SK-N-SH treated with all-trans-retinoic acid at 6 μM for 48 hours (cell line): Measurements from ENCODE around the gene POU2AF2.

Experiments
- ARNTL ChIP-seq: fragments of 450-650 bp; formaldehyde crosslinking; IDR thresholded peaks from 2 replicates; pipeline ENCODE4 v1.5.0; 2020; ENCODE audit warnings: low read depth, mild to moderate bottlenecking, moderate library complexity, borderline replicate concordance
- ESRRG ChIP-seq: fragments of 250-450 bp; sonication (Bioruptor Pico); IDR thresholded peaks from 2 replicates; pipeline ENCODE4 v1.6.1; 2021; ENCODE audit warnings: mild to moderate bottlenecking
- GLIS3 ChIP-seq: fragments of 250-450 bp; sonication (Bioruptor Pico); IDR thresholded peaks from 2 replicates; pipeline ENCODE4 v1.5.0; 2020; ENCODE audit warnings: mild to moderate bottlenecking, moderate library complexity
- RARB ChIP-seq: fragments of 250-450 bp; sonication (Bioruptor Pico); IDR thresholded peaks from 2 replicates; pipeline ENCODE4 v1.8.0; 2021; ENCODE audit warnings: mild to moderate bottlenecking, moderate library complexity
- SNAI2 ChIP-seq: fragments of 250-450 bp; sonication (Bioruptor Pico); IDR thresholded peaks from 2 replicates; pipeline ENCODE4 v1.5.0; 2020; ENCODE audit warnings: mild to moderate bottlenecking, moderate library complexity
- TOX ChIP-seq: fragments of 250-450 bp; sonication (Bioruptor Pico); IDR thresholded peaks from 2 replicates; pipeline ENCODE4 v1.8.0; 2021; ENCODE audit warnings: mild to moderate bottlenecking, moderate library complexity, borderline replicate concordance
- ZC3H10 ChIP-seq: fragments of 250-450 bp; sonication (Bioruptor Pico); IDR thresholded peaks from 2 replicates; pipeline ENCODE4 v1.5.1; 2021; ENCODE audit warnings: mild to moderate bottlenecking, moderate library complexity
- ZFP3 ChIP-seq: fragments of 250-450 bp; sonication (Bioruptor Pico); IDR thresholded peaks from 2 replicates; pipeline ENCODE4 v1.5.0; 2020; ENCODE audit warnings: mild to moderate bottlenecking, moderate library complexity
- ZFP30 ChIP-seq: fragments of 450-650 bp; formaldehyde crosslinking; IDR thresholded peaks from 2 replicates; pipeline ENCODE4 v1.5.0; 2022; ENCODE audit warnings: mild to moderate bottlenecking, moderate library complexity
- TF ChIP-seq, protein P1 (sequence below): fragments of 250-450 bp; sonication (Bioruptor Pico); IDR thresholded peaks from 2 replicates; pipeline ENCODE4 v1.5.0; 2020; ENCODE audit warnings: mild to moderate bottlenecking, moderate library complexity
- TF ChIP-seq, protein P2 (sequence below): fragments of 250-450 bp; sonication (Bioruptor Pico); IDR thresholded peaks from 2 replicates; pipeline ENCODE4 v1.8.0; 2021; ENCODE audit warnings: low read depth, mild to moderate bottlenecking, moderate library complexity, borderline replicate concordance

GRCh38 chr11:111307472-111308108 is 62.1 kb downstream of the POU2AF2 start:
- TF ChIP-seq ESRRG (CRISPR knock-in tag): no peak
- TF ChIP-seq RARB (CRISPR knock-in tag): no peak
- TF ChIP-seq ZC3H10: no peak
- TF ChIP-seq ZFP3: no peak
- TF ChIP-seq ZFP30 (CRISPR knock-in tag): no peak
- TF ChIP-seq, protein P1, sequence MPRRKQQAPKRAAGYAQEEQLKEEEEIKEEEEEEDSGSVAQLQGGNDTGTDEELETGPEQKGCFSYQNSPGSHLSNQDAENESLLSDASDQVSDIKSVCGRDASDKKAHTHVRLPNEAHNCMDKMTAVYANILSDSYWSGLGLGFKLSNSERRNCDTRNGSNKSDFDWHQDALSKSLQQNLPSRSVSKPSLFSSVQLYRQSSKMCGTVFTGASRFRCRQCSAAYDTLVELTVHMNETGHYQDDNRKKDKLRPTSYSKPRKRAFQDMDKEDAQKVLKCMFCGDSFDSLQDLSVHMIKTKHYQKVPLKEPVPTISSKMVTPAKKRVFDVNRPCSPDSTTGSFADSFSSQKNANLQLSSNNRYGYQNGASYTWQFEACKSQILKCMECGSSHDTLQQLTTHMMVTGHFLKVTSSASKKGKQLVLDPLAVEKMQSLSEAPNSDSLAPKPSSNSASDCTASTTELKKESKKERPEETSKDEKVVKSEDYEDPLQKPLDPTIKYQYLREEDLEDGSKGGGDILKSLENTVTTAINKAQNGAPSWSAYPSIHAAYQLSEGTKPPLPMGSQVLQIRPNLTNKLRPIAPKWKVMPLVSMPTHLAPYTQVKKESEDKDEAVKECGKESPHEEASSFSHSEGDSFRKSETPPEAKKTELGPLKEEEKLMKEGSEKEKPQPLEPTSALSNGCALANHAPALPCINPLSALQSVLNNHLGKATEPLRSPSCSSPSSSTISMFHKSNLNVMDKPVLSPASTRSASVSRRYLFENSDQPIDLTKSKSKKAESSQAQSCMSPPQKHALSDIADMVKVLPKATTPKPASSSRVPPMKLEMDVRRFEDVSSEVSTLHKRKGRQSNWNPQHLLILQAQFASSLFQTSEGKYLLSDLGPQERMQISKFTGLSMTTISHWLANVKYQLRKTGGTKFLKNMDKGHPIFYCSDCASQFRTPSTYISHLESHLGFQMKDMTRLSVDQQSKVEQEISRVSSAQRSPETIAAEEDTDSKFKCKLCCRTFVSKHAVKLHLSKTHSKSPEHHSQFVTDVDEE: no peak
- TF ChIP-seq, protein P2, sequence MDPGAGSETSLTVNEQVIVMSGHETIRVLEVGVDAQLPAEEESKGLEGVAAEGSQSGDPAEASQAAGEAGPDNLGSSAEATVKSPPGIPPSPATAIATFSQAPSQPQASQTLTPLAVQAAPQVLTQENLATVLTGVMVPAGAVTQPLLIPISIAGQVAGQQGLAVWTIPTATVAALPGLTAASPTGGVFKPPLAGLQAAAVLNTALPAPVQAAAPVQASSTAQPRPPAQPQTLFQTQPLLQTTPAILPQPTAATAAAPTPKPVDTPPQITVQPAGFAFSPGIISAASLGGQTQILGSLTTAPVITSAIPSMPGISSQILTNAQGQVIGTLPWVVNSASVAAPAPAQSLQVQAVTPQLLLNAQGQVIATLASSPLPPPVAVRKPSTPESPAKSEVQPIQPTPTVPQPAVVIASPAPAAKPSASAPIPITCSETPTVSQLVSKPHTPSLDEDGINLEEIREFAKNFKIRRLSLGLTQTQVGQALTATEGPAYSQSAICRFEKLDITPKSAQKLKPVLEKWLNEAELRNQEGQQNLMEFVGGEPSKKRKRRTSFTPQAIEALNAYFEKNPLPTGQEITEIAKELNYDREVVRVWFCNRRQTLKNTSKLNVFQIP (CRISPR knock-in tag): no peak
- TF ChIP-seq ARNTL: no peak
- no peak for TF ChIP-seq SNAI2 (CRISPR knock-in tag)
- TF ChIP-seq TOX (CRISPR knock-in tag): no peak
- no peak for TF ChIP-seq GLIS3 (CRISPR knock-in tag)
